Erythroblast (primary cell): ENCODE data around the gene OR5AS1.

Source experiments
- GATA1 ChIP-seq: IDR thresholded peaks from 2 replicates; pipeline ENCODE4 v1.6.1; 2011; ENCODE audit warnings: low read depth, mild to moderate bottlenecking, control low read depth, low read length, moderate library complexity
- POLR2A ChIP-seq: IDR thresholded peaks from 2 replicates; pipeline ENCODE4 v1.6.1; 2011; ENCODE audit warnings: mild to moderate bottlenecking, low read length

DNA sequence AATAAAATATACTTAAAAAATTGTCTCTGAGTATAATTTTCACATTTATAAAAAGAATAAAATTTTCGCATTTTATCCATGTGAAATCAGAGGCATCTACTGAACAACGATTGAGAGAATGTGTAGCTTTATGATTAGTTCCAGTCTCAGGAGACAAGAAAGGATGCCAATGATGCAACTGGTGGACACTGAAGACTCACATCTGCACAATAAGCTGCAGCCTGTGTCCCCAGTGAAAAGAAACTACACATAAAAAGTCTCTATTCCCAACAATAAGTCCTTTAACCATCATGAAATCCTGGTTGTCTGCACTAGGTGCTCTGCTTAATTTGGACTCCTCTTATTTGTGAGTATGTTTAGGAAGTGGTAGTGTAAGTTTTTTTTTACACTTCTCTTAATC lies 22.0 kb downstream of the OR5AS1 start:
- TF ChIP-seq POLR2A = no peak
- TF ChIP-seq GATA1 = no peak
